Mesodermal cell (in vitro differentiated cells): ENCODE data around the gene DENND5A.
"Not testable (repeated sequence)": the region's sequence is repeated elsewhere in the genome, so short reads cannot be mapped to it uniquely, and the experiment has no call there.

Source experiments
- H3K27ac ChIP-seq: 2 replicates; pipeline ENCODE4 v1.7.0; 2013; ENCODE audit warnings: mild to moderate bottlenecking, low read depth, low read length, moderate library complexity; ENCODE audit not compliant: severe bottlenecking
- H3K36me3 ChIP-seq: 2 replicates; pipeline ENCODE4 v1.7.1; 2013; ENCODE audit warnings: mild to moderate bottlenecking, low read length, moderate library complexity; ENCODE audit not compliant: control insufficient read depth, insufficient read depth
- H3K4me1 ChIP-seq: one replicate; pipeline ENCODE4 v1.7.1; 2013; ENCODE audit warnings: mild to moderate bottlenecking, low read length; ENCODE audit not compliant: insufficient read depth, control insufficient read depth, poor library complexity, severe bottlenecking
- H3K4me3 ChIP-seq: 2 replicates; pipeline ENCODE4 v1.7.0; 2013; ENCODE audit warnings: low read length, control low read depth, mild to moderate bottlenecking; ENCODE audit not compliant: insufficient read depth, poor library complexity, severe bottlenecking; ENCODE audit errors: extremely low read depth
- H3K9me3 ChIP-seq: 2 replicates; pipeline ENCODE4 v1.7.1; 2013; ENCODE audit warnings: mild to moderate bottlenecking, low read length, moderate library complexity; ENCODE audit not compliant: control insufficient read depth
- WGBS, 2 experiments: methylation state at CpG; one replicate each; pipeline ENCODE4 v1.1.5; 2013; ENCODE audit warnings: missing lambda C conversion rate in 2 of 2; ENCODE audit not compliant: insufficient coverage in 2 of 2; 5-methylcytosine and 5-hydroxymethylcytosine counted together

Gene DENND5A

DNA sequence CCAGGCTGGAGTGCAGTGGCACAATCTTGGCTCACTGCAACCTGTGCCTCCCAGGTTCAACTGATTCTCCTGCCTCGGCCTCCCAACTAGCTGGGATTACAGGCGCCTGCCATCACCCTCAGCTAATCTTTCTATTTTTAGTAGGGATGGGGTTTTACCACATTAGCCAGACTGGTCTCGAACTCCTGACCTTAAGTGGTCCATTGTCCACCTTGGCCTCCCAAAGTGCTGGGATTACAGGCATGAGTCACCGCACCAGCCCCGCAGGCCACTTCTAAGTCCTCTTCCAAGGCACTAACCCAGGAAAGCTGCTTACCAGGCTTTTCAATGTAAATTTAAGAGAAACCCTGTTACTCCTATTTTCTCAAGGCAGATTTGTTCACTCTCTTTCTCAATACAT is 50.4 kb downstream of the DENND5A start:
- Histone ChIP-seq H3K36me3 (no peaks in the 10 kb centered on the region), H3K4me3 (no peak overlapping the region), H3K4me1 (peaks cover 10% of the 10 kb centered on the region), H3K9me3 (no peaks in the 10 kb centered on the region), H3K27ac (no peak overlapping the region)
- 89 to 90% methylated on average over 2 to 4 of the region's 5 CpGs for WGBS, 2 experiments

DNA sequence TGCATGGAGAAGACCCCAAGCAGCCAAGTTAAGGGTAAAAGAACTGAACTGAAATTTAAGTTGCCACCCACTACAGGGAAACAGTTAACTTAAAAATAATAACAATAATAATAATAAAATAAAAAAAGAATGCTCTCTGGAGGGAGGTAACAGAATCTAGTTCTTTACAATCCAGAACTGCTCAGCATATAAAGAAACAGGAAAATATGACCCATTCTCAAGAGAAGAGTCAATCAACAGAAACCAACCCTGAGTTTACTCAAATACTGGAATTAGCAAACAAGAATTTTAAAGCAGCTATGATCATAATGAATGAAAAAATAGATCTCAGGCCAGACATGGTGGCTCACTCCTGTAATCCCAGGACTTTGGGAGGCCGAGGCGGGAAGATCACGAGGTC is 53.8 kb downstream of the DENND5A start:
- Histone ChIP-seq H3K4me3 (no peak overlapping the region), H3K4me1 (peaks cover 26% of the 10 kb centered on the region), H3K9me3 (no peaks in the 10 kb centered on the region), H3K36me3 (no peaks in the 10 kb centered on the region), H3K27ac (no peak overlapping the region)
- 96 to 100% methylated on average over 3 of the region's 3 CpGs for WGBS, 2 experiments

DNA sequence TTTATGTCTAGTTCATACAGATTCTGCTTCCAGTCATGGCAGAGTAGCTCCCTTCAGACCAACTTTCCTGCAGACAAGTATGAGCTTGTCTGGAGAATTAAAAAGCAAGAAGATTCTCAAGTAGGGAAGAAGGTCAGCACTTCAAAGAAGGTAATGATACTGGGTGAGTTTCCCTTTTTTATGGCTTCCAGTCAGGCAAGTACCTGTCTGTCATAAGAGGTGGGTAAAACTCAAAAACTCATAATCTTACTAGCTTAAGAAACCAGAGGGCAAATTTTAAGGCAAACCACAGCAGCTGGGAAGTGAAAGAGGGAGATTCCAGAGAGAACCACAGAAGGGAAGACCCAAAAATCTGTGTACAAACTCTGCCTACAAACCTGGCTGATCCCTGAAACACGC is 54.2 kb downstream of the DENND5A start:
- Histone ChIP-seq H3K27ac (peak overlapping the region; percentile 26), H3K4me3 (no peak overlapping the region), H3K9me3 (no peaks in the 10 kb centered on the region), H3K36me3 (no peaks in the 10 kb centered on the region), H3K4me1 (peaks cover 26% of the 10 kb centered on the region)
- WGBS, 2 experiments: 100% methylated on average over 1 of the region's 1 CpG; no CpG with 5 or more reads in 1 of the 2 experiments

DNA sequence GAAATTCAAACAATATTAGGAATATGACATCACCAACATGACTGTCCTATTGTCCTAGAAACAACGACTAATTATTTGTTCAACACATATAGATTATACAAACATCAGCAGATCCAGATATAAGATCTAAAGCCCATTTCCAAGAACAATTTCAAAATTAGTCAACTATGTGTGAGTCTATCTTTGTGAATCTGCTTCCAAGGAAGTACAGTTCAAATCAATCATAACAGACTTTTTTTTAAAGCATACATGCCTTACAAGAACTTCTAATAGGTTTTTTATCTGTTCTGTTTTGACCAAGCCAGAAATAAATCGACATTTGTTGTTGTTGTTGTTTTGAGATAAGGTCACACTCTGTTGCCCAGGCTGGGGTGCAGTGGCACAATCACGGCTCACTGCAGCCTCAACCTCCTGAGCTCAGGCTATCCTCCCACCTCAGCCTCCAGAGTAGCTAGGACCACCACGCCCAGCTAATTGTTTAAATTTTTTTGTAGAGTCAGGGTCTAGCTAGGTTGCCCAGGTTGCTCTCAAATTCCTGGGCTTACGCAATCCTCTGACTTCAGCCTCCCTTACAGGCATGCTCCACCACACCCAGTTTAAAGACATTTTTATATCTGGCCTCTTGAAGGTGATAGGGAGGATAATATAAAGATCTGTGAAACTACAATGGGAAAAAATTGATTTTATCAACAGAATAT is 54.8 kb downstream of the DENND5A start:
- Histone ChIP-seq H3K36me3 (peaks cover 5% of the 10 kb centered on the region), H3K27ac (no peak overlapping the region), H3K4me3 (no peak overlapping the region), H3K4me1 (peaks cover 26% of the 10 kb centered on the region), H3K9me3 (no peaks in the 10 kb centered on the region)
- WGBS, 2 experiments: 100% methylated on average over 3 of the region's 5 CpGs; no CpG with 5 or more reads in 1 of the 2 experiments

DNA sequence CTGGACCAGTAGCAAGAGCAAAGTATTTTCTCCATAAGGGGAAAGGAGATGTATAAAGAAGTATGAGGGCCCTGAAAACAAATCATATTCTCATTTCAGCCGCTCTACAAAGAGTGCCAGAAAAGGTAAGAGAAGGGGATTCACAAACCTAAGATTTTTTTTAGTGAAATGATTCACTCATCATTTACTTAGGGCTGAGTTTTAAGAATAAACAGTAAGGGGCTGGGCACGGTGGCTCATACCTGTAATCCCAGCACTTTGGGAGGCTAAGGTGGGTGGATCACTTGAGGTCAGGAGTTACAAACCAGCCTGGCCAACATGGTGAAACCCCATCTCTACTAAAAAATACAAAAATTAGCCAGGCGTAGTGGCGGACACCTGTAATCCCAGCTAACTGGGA is 55.5 kb downstream of the DENND5A start:
- H3K36me3 ChIP-seq, H3K27ac ChIP-seq, H3K9me3 ChIP-seq, H3K4me3 ChIP-seq: not testable (repeated sequence)
- H3K4me1 ChIP-seq: peaks cover 22% of the 10 kb centered on the region
- 94% methylated on average over 2 of the region's 4 CpGs; no CpG with 5 or more reads in 1 of the 2 experiments for WGBS, 2 experiments

DNA sequence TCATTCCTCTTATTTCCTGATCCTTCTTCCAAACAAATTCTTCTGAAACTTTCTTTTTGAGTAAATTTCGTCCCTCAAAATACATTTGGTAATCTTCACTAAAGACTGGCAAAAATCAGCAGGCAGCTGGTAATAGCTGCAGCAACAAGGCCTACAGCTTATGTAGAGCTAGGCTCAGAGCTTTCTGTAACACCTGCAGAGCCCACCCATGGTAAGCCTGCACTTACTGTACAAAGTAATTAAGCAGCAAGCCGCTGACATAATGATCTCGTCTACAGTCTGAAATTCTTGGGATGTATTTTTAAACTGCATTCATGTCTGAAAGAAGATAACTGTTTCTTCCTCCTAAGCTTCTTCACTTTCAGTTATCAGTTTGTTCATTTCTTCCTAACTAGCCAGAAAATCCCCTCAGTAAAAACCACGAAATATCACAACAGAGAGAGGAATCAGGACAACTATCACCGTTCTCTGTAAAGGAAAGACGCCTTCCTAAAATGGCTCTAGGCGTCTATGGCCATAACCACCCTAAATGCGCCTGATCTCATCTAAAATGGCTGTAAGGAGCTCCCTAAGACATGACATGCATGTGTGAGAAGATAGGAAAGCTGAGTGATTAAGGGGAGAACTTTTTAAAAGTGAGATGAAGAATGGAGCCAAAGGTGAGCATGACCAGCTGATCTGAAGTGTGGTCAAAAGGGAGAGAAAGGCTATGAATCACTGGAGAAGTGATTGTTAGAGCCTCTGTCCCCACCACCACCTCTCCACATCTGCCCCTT is 56.2 kb downstream of the DENND5A start:
- no peak overlapping the region for H3K4me3 ChIP-seq

DNA sequence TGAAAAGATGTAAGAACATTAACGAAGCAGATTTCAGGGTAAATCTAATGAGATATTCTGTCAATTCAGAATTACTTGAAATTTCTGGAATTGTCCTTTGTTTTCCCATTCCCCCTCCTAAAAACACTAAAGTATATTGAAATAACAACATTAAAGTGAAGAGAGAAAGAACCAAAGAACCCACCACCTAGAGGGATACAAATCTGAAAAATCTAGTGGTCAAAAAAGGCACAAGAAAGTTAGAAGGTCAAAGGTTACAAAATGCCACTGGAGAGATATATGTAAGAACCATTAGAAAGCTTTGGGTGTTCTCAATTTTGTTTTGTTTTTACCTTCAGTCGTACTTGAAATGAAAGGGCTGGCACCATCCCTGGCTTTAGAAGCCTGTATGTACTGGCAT is 57.9 kb downstream of the DENND5A start:
- H3K4me1 ChIP-seq: peaks cover 22% of the 10 kb centered on the region
- peaks cover 33% of the 10 kb centered on the region for H3K36me3 ChIP-seq
- no peak overlapping the region for H3K27ac ChIP-seq
- H3K4me3 ChIP-seq: no peak overlapping the region
- WGBS, 2 experiments: no CpG with 5 or more reads among the region's 2 CpGs
- H3K9me3 ChIP-seq: no peaks in the 10 kb centered on the region

More for the DNA sequence above, 56.2 kb downstream of the DENND5A start:
- no peak overlapping the region for H3K27ac ChIP-seq
- 92 to 93% methylated on average over 5 to 7 of the region's 8 CpGs for WGBS, 2 experiments
- peaks cover 16% of the 10 kb centered on the region for H3K36me3 ChIP-seq
- H3K4me1 ChIP-seq: peaks cover 22% of the 10 kb centered on the region
- no peaks in the 10 kb centered on the region for H3K9me3 ChIP-seq

DNA sequence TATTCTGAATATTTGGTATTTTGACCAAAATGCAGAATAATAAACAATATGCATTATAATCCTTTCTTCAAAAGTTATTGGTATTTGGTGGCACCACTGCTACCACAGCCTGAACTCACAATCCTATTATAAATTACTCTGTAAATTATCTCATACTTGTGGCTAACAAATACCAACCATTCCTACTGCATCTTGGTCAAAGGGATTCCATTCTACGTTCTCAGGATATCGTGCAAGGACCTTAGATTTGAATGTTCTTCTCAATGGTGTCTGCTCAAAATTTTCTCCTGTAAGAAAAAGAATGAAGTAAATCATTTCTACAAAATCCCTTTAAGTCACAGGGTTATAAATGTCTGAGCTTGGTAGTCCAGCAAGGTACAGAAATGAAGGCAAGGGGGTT is 58.7 kb downstream of the DENND5A start:
- Histone ChIP-seq H3K9me3 (no peaks in the 10 kb centered on the region), H3K4me1 (peaks cover 22% of the 10 kb centered on the region), H3K4me3 (no peak overlapping the region), H3K27ac (no peak overlapping the region), H3K36me3 (peaks cover 34% of the 10 kb centered on the region)
- WGBS, 2 experiments: 100% methylated on average over 1 of the region's 2 CpGs; no CpG with 5 or more reads in 1 of the 2 experiments

DNA sequence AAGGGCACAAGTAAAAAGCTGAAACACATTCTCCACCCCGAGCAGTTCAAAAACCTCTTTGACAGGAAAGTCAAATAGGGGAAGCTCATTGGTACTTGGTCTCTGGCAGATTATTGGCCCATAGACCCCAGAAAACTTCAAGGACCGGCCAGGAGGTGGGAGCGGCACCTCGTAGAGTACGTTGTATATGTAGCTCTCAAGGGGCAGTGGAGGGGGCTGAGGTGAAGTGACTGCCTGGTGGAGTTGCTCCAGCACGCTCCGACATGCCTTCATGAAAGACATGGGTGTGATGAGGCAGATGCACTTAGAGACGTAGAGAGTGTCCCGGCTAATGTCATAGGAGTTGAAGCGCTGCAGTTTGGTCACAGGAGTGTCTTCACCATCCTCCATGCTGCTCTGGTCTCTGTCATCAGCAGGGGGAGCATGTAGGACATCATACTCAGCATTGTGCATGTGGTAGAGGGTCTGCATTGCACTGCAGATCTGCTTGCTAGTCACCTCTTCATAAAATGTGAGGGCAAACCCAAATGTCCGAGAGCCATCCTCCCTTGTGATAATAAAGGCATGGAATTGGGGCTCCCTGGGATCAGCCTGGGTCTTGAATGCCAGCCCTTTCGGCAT is 61.3 kb downstream of the DENND5A start:
- no peak overlapping the region for H3K27ac ChIP-seq
- H3K9me3 ChIP-seq: no peaks in the 10 kb centered on the region
- peaks cover 48% of the 10 kb centered on the region for H3K36me3 ChIP-seq
- H3K4me1 ChIP-seq: peaks cover 9% of the 10 kb centered on the region
- WGBS, 2 experiments: 90 to 96% methylated on average over 8 to 11 of the region's 12 CpGs
- no peak overlapping the region for H3K4me3 ChIP-seq

DNA sequence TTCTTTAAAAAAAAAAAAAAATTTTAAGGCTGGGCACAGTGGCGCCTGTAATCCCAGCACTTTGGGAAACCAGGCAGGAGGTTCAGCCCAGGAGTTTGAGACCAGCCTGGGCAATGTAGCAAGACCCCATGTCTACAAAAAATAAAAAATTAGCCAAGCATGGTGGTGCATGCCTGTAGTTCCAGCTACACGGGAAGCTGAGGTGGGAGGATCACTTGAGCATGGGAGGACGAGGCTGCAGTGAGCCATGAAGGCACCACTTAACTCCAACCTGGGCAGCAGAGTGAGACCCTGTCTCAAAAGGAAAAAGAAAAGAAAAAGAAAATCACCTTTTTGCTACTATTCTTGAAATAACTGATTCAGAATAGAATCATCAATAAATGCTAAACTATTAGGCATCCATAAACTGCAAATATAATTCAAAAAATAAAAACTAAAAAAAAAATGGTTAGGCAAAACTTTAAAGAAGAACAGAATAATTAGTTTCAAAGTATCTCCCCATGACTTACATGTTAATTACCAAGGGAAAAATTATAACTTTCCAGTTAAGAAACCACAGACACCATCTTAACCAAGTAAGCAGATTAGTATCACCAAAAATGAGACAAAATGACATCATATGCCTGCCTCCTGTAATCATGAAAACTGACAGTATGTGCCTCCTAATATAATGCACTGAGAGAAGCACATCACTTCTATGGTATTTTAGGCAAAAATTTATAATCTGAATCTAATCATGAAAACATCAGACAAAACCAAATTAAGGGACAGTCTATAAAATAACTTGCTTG is 63.6 kb downstream of the DENND5A start:
- H3K27ac ChIP-seq: no peak overlapping the region
- H3K9me3 ChIP-seq: no peaks in the 10 kb centered on the region
- 80 to 81% methylated on average over 1 to 3 of the region's 3 CpGs for WGBS, 2 experiments
- peaks cover 62% of the 10 kb centered on the region for H3K36me3 ChIP-seq
- no peak overlapping the region for H3K4me3 ChIP-seq
- no peaks in the 10 kb centered on the region for H3K4me1 ChIP-seq
